ENCODE measurements around the gene C1orf198. TPM values are rescaled to one million over a fixed set of nuclear protein-coding genes. Genes with fewer than 3 reads are reported as not detected.

Gene C1orf198
- total and polyA plus RNA-seq, 4 donors = 51.1 to 96.1 (median 77.9) TPM

DNA sequence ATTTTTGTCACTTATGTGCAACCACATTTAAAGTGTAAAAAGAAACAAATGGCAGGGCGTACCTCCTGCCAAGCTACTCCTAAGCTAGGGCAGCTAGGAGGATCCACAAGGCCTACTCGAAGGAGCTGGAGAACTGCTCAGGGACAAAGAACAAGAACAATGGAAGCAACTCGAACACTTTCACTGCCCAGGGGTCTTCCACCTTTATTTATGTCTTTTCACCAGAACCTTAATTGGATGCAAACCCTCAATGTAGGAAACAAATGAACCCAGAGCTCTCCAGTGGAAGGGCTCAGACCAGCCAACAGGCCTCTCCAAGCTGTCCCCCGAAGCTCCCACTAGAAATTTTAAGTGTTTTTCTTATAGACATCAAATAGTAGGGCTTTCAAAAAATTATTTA, 39.9 kb downstream of the C1orf198 start:
- 78% methylated on average over 2 of the region's 4 CpGs for WGBS (ENCODE audit: insufficient coverage)
- Histone ChIP-seq H3K4me1 (ENCODE audit: control insufficient read depth, insufficient read depth, low read length) (peaks cover 45% of the 10 kb centered on the region), H3K27me3 (ENCODE audit: control insufficient read depth, insufficient read depth, low read length) (no peaks in the 10 kb centered on the region), H3K27ac (ENCODE audit: low read depth, low read length) (peak overlapping the region; percentile 60), H3K4me3 (ENCODE audit: low read depth, low read length) (no peak overlapping the region), H3K36me3 (ENCODE audit: control insufficient read depth, insufficient read depth, low read length) (no peaks in the 10 kb centered on the region), H3K9me3 (ENCODE audit: control insufficient read depth, insufficient read depth, low read length) (no peaks in the 10 kb centered on the region)
- DNase-seq (ENCODE audit: low read depth in 4 of 6, low spot score in 6 of 6) = no peak

DNA sequence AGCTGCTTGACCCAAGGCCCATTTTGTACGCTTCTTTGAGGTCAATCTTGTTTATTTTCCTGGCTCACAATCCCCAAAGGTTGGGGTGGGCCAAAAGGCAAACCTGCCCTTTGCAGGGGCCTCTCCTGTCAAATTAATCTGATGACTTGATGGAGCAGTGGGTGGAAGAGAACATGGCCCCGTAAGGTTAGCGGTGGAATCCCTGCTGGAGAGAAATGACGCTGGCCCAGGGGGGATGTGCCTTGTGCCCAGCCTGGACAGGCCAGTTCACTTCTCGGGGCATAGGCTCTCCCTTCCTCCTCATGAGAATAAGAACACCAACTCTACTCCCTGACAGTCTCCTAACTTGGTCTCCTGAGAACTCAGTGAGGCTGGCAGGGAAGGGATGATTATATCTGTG, 40.5 kb downstream of the C1orf198 start:
- Histone ChIP-seq H3K36me3 (ENCODE audit: control insufficient read depth, insufficient read depth, low read length) (no peaks in the 10 kb centered on the region), H3K4me1 (ENCODE audit: control insufficient read depth, insufficient read depth, low read length) (peaks cover 50% of the 10 kb centered on the region), H3K27me3 (ENCODE audit: control insufficient read depth, insufficient read depth, low read length) (no peaks in the 10 kb centered on the region), H3K9me3 (ENCODE audit: control insufficient read depth, insufficient read depth, low read length) (no peaks in the 10 kb centered on the region), H3K27ac (ENCODE audit: low read depth, low read length) (peak overlapping the region; percentile 64), H3K4me3 (ENCODE audit: low read depth, low read length) (no peak overlapping the region)
- no peak for DNase-seq (ENCODE audit: low read depth in 4 of 6, low spot score in 6 of 6)
- WGBS (ENCODE audit: insufficient coverage) = 62% methylated on average over 3 of the region's 5 CpGs

DNA sequence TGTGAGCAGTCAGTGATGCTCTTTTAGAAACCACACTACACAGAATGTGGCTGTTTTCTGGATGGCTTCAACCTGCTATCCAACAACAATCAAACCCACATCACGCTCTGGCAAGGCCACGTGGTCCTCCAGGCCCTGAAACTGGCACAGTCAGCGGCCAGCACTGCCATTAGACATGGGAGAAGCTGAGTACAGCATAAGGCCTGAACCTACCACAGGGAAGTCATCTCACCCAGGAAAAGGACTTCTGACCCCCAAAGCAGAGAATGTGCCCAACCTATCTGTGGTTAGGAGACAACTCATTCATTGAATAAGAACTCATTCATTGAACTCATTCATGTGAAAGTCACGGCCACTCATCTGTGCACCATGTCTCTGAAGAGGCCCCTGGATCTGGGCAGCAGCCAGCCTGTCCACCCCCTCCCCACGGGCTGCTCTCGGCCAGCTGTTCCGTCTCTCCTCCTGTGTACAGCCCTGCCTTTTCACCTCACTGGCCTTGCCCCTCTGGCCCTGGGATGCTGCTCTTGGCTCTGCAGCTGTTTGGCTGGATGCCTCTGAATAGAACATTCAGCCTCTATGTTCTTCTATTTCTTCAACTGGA, 41.1 kb downstream of the C1orf198 start:
- H3K4me1 ChIP-seq (ENCODE audit: control insufficient read depth, insufficient read depth, low read length) = peaks cover 50% of the 10 kb centered on the region
- H3K4me3 ChIP-seq (ENCODE audit: low read depth, low read length) = no peak overlapping the region
- peak in 1 of 6 donors; percentile 72 for DNase-seq (ENCODE audit: low read depth in 4 of 6, low spot score in 6 of 6)
- no peaks in the 10 kb centered on the region for H3K36me3 ChIP-seq (ENCODE audit: control insufficient read depth, insufficient read depth, low read length)
- no peaks in the 10 kb centered on the region for H3K27me3 ChIP-seq (ENCODE audit: control insufficient read depth, insufficient read depth, low read length)
- 35% methylated on average over 7 of the region's 7 CpGs for WGBS (ENCODE audit: insufficient coverage)
- peak overlapping the region; percentile 64 for H3K27ac ChIP-seq (ENCODE audit: low read depth, low read length)
- no peaks in the 10 kb centered on the region for H3K9me3 ChIP-seq (ENCODE audit: control insufficient read depth, insufficient read depth, low read length)

DNA sequence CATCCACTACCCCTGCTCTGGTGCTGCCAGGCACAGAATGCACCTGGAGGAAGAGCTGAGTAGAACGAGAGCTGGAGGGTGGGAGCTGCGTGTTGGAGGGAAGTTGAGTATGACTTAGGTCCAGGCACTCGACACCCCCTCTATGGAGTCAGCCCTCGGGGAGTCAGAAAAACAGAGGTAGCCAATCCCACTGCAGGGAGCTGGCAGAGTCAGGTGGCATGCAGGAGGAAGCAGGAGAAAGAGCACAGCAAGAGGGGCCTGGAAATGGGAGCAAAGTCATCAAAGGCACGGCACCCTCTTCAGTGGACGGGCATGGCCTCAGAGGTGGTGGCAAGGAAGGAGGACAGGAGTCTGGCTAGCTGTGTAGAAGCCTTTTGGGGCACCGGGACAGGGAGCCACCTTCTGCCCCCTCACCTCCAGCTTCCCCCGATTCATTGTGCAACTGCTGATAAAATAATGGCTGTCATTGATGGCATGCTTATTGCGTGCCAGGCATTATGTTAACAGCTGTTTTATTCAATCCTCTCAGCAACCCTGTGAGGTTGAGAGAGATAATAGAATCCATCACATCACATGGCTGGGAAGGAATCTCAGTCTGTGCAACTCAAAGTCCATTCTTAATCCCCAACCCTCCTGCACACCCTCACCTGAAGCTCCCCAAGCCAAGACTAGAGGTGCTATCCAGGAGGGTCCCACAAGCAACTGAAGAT, 42.0 kb downstream of the C1orf198 start:
- Histone ChIP-seq H3K36me3 (ENCODE audit: control insufficient read depth, insufficient read depth, low read length) (no peaks in the 10 kb centered on the region), H3K27ac (ENCODE audit: low read depth, low read length) (peak overlapping the region; percentile 64), H3K27me3 (ENCODE audit: control insufficient read depth, insufficient read depth, low read length) (no peaks in the 10 kb centered on the region), H3K9me3 (ENCODE audit: control insufficient read depth, insufficient read depth, low read length) (no peaks in the 10 kb centered on the region), H3K4me3 (ENCODE audit: low read depth, low read length) (no peak overlapping the region), H3K4me1 (ENCODE audit: control insufficient read depth, insufficient read depth, low read length) (peaks cover 50% of the 10 kb centered on the region)
- DNase-seq (ENCODE audit: low read depth in 4 of 6, low spot score in 6 of 6) = no peak
- 85% methylated on average over 7 of the region's 9 CpGs for WGBS (ENCODE audit: insufficient coverage)

DNA sequence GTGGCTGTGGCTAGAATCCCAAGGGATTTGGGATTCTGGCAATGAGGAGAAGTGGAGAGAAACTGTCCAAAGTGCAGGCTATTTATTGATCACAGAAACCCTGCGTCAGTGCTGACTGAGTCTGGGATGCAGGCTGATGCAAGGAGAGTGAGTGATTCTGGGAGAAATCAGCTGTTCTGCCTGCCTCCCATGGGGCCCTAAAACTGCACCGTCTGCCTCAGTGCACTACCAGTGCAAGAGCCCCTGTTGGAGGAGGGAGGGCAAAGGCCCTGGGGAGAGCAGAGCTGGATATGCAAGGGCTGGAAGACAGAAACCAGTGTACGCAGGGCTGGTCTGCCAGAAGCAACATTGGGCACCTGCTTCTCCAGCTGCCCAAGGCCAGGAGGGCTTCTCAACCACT, 42.6 kb downstream of the C1orf198 start:
- peaks cover 50% of the 10 kb centered on the region for H3K4me1 ChIP-seq (ENCODE audit: control insufficient read depth, insufficient read depth, low read length)

DNA sequence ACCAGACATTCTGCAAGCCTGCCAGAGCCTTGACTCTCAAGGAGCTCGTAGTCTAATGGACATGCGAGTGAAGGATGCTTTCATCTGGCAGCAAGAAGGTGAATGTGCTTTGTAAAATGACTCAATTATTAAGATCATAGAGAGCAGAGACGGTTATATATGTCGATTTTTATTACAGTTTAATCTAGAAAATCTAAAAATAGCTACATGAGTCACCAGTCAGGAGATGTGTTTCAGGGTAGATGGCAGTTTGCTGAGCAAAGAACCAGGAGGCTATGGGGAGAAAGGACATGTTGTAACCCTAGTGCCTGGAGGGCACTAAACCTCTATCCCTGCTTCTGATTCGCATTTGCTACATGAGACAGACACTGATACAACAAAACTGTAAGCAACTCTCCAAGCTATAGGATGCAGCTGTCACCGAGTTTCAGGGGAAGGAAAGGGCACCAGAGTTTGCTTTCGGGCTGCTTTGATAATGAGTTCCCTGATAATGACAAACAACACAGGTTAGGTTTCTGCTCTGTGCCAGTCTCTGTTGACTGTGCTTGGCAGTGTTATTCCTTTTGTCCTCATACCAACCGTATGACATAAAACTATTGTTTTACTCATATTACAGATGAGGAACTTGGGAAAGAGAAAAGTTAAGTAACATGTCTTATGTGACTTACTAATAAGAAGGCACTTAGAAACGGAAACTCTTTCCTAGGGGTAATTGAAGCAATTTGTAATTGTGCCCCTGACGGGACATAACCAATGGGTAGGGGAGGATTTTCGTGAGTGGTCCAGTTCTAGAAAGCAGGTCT, 43.2 kb downstream of the C1orf198 start:
- DNase-seq (ENCODE audit: low read depth in 4 of 6, low spot score in 6 of 6) = peak in 1 of 6 donors; percentile 53
- Histone ChIP-seq H3K4me3 (ENCODE audit: low read depth, low read length) (no peak overlapping the region), H3K27ac (ENCODE audit: low read depth, low read length) (no peak overlapping the region), H3K27me3 (ENCODE audit: control insufficient read depth, insufficient read depth, low read length) (no peaks in the 10 kb centered on the region), H3K36me3 (ENCODE audit: control insufficient read depth, insufficient read depth, low read length) (no peaks in the 10 kb centered on the region), H3K4me1 (ENCODE audit: control insufficient read depth, insufficient read depth, low read length) (peaks cover 53% of the 10 kb centered on the region), H3K9me3 (ENCODE audit: control insufficient read depth, insufficient read depth, low read length) (no peaks in the 10 kb centered on the region)
- 86% methylated on average over 6 of the region's 11 CpGs for WGBS (ENCODE audit: insufficient coverage)

More for the DNA sequence above, 42.6 kb downstream of the C1orf198 start:
- no peaks in the 10 kb centered on the region for H3K27me3 ChIP-seq (ENCODE audit: control insufficient read depth, insufficient read depth, low read length)
- no peak overlapping the region for H3K4me3 ChIP-seq (ENCODE audit: low read depth, low read length)
- H3K36me3 ChIP-seq (ENCODE audit: control insufficient read depth, insufficient read depth, low read length) = no peaks in the 10 kb centered on the region
- H3K27ac ChIP-seq (ENCODE audit: low read depth, low read length) = no peak overlapping the region
- 75% methylated on average over 3 of the region's 3 CpGs for WGBS (ENCODE audit: insufficient coverage)
- no peaks in the 10 kb centered on the region for H3K9me3 ChIP-seq (ENCODE audit: control insufficient read depth, insufficient read depth, low read length)
- DNase-seq (ENCODE audit: low read depth in 4 of 6, low spot score in 6 of 6) = no peak

DNA sequence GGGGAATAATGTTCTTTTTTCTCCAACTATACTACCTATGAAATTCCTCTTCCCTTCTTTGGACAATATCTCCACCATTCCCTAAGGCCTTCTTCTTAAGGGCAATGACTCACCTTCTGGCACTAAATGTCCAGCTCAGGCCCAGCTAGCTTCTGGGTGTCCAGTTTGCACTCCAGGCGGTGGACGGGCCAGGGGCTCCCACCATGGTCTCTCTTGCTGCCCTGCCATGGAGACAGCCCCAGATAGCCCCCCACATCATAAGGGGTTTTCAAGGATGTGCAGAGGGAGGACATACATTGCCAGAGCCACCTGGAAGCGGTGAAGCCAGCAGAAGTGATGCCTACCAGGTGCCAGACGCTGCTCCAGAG, 43.8 kb downstream of the C1orf198 start:
- H3K27ac ChIP-seq (ENCODE audit: low read depth, low read length) = no peak overlapping the region
- no peaks in the 10 kb centered on the region for H3K27me3 ChIP-seq (ENCODE audit: control insufficient read depth, insufficient read depth, low read length)
- no peak overlapping the region for H3K4me3 ChIP-seq (ENCODE audit: low read depth, low read length)
- no peaks in the 10 kb centered on the region for H3K9me3 ChIP-seq (ENCODE audit: control insufficient read depth, insufficient read depth, low read length)
- no peaks in the 10 kb centered on the region for H3K36me3 ChIP-seq (ENCODE audit: control insufficient read depth, insufficient read depth, low read length)
- H3K4me1 ChIP-seq (ENCODE audit: control insufficient read depth, insufficient read depth, low read length) = peaks cover 53% of the 10 kb centered on the region
- DNase-seq (ENCODE audit: low read depth in 4 of 6, low spot score in 6 of 6) = no peak
- 94% methylated on average over 2 of the region's 4 CpGs for WGBS (ENCODE audit: insufficient coverage)

DNA sequence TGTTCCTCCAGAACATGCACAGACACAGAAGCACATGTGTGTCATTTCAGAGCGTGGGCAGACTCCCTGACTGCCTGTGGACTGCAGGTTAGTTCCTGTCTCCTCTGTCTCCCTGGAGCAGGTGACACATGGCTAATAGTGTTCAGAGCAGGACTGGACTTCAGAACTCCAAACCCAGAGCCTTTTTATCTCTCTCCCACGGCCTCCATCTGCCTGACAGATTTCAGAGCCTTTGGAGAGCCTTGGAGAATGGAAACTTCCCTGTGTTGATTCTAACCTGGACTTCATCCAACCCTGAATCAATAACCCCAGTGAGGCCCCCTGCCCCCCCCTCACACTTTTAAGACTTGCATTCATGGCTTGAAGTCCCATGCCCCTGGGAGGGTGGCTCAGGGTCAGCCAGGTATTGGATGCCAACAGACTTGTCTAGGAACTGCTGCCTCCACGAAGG, 44.4 kb downstream of the C1orf198 start:
- H3K27ac ChIP-seq (ENCODE audit: low read depth, low read length) = peak overlapping the region; percentile 50
- no peak for DNase-seq (ENCODE audit: low read depth in 4 of 6, low spot score in 6 of 6)
- WGBS (ENCODE audit: insufficient coverage) = 50% methylated on average over 2 of the region's 3 CpGs
- no peaks in the 10 kb centered on the region for H3K36me3 ChIP-seq (ENCODE audit: control insufficient read depth, insufficient read depth, low read length)
- H3K27me3 ChIP-seq (ENCODE audit: control insufficient read depth, insufficient read depth, low read length) = no peaks in the 10 kb centered on the region
- peaks cover 53% of the 10 kb centered on the region for H3K4me1 ChIP-seq (ENCODE audit: control insufficient read depth, insufficient read depth, low read length)
- H3K9me3 ChIP-seq (ENCODE audit: control insufficient read depth, insufficient read depth, low read length) = no peaks in the 10 kb centered on the region
- no peak overlapping the region for H3K4me3 ChIP-seq (ENCODE audit: low read depth, low read length)

DNA sequence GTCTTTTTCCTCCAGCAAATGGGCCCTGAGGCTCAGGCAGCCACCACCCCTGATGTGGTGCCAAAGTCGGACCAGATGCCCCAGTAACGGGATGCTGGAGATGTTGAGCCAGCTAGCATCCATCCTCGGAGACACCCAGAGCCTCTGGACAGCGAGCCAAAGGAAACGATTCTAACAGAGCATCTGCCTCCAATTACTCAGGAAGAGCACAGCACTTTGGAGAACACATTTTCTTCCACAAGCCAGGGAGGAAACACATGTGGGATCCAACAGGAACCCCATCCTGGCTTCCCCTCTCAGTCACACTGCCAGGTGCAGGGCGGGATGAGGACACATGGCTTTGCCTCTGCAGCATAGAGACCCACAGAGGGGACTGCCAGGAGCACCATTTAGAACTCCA, 44.9 kb downstream of the C1orf198 start:
- Histone ChIP-seq H3K36me3 (ENCODE audit: control insufficient read depth, insufficient read depth, low read length) (no peaks in the 10 kb centered on the region), H3K9me3 (ENCODE audit: control insufficient read depth, insufficient read depth, low read length) (no peaks in the 10 kb centered on the region), H3K27ac (ENCODE audit: low read depth, low read length) (peak overlapping the region; percentile 50), H3K4me1 (ENCODE audit: control insufficient read depth, insufficient read depth, low read length) (peaks cover 49% of the 10 kb centered on the region), H3K4me3 (ENCODE audit: low read depth, low read length) (no peak overlapping the region), H3K27me3 (ENCODE audit: control insufficient read depth, insufficient read depth, low read length) (no peaks in the 10 kb centered on the region)
- 65% methylated on average over 5 of the region's 6 CpGs for WGBS (ENCODE audit: insufficient coverage)
- peak in 1 of 6 donors; percentile 66 for DNase-seq (ENCODE audit: low read depth in 4 of 6, low spot score in 6 of 6)
